Activated T-cell treated with anti-CD3 and anti-CD28 coated beads, Interleukin-2, amount 50 U/mL, for 4 hours (primary cell): Measurements from ENCODE around the gene PCBP1. TPM values are rescaled to one million over a fixed set of nuclear protein-coding genes. Genes with fewer than 3 reads are reported as not detected.
"Not testable (repeated sequence)": the region's sequence is repeated elsewhere in the genome, so short reads cannot be mapped to it uniquely, and the experiment has no call there.

ENCODE experiments used
- ATAC-seq, 2 donors: fragments of 200-7000 bp; cut with Tn5 transposase; one replicate each; pipeline ENCODE4 v1.10.0; 2021
- DNase-seq: peaks from one replicate; pipeline ENCODE4 v3.0.0-alpha.2; 2020
- H3K27me3 Mint-ChIP-seq: one replicate; pipeline ENCODE4 v1.8.0; 2021; ENCODE audit warnings: low read depth, mixed read lengths
- H3K36me3 Mint-ChIP-seq: one replicate; pipeline ENCODE4 v1.8.0; 2022; ENCODE audit warnings: mixed read lengths; ENCODE audit not compliant: insufficient read depth
- H3K4me1 Mint-ChIP-seq: one replicate; pipeline ENCODE4 v1.8.0; 2021; ENCODE audit warnings: low read depth, mixed read lengths
- H3K4me3 Mint-ChIP-seq: one replicate; pipeline ENCODE4 v1.8.0; 2021; ENCODE audit warnings: mild to moderate bottlenecking, moderate library complexity, mixed read lengths
- H3K9me3 Mint-ChIP-seq: one replicate; pipeline ENCODE4 v1.8.0; 2021; ENCODE audit warnings: mixed read lengths
- total RNA-seq, 3 donors: library from RNA; stranded (reverse); gene quantifications; one replicate each; pipeline ENCODE4 v1.2.1, GENCODE V29; 2021

Gene PCBP1
- total RNA-seq, 3 donors from 2014 or later: 427 to 493 (median 462) TPM

GRCh38 chr2:70101174-70101573 is 13.9 kb downstream of the PCBP1 start:
- H3K4me1 Mint-ChIP-seq: peaks cover 34% of the 10 kb centered on the region
- no peaks in the 10 kb centered on the region for H3K27me3 Mint-ChIP-seq
- no peaks in the 10 kb centered on the region for H3K36me3 Mint-ChIP-seq
- DNase-seq: no peak
- H3K9me3 Mint-ChIP-seq: no peaks in the 10 kb centered on the region
- ATAC-seq: no peak
- no peak overlapping the region for H3K4me3 Mint-ChIP-seq

- H3K27me3 Mint-ChIP-seq, H3K4me3 Mint-ChIP-seq, H3K36me3 Mint-ChIP-seq, ATAC-seq, H3K9me3 Mint-ChIP-seq, DNase-seq: not testable (repeated sequence)
- H3K4me1 Mint-ChIP-seq: peaks cover 34% of the 10 kb centered on the region
Observed at GRCh38 chr2:70101686-70102085, 14.4 kb downstream of the PCBP1 start.

GRCh38 chr2:70102323-70102905 is 15.1 kb downstream of the PCBP1 start:
- not testable (repeated sequence) for H3K4me3 Mint-ChIP-seq, H3K27me3 Mint-ChIP-seq, H3K9me3 Mint-ChIP-seq, H3K36me3 Mint-ChIP-seq, DNase-seq, ATAC-seq
- peaks cover 40% of the 10 kb centered on the region for H3K4me1 Mint-ChIP-seq

- ATAC-seq (peak; percentile 33 to 42), DNase-seq (no peak)
- peak overlapping the region; percentile 77 for H3K4me3 Mint-ChIP-seq
- no peaks in the 10 kb centered on the region for H3K36me3 Mint-ChIP-seq
- H3K4me1 Mint-ChIP-seq: peaks cover 49% of the 10 kb centered on the region
- no peaks in the 10 kb centered on the region for H3K9me3 Mint-ChIP-seq
- H3K27me3 Mint-ChIP-seq: no peaks in the 10 kb centered on the region
Observed at GRCh38 chr2:70103531-70104061, 16.3 kb downstream of the PCBP1 start.

DNA sequence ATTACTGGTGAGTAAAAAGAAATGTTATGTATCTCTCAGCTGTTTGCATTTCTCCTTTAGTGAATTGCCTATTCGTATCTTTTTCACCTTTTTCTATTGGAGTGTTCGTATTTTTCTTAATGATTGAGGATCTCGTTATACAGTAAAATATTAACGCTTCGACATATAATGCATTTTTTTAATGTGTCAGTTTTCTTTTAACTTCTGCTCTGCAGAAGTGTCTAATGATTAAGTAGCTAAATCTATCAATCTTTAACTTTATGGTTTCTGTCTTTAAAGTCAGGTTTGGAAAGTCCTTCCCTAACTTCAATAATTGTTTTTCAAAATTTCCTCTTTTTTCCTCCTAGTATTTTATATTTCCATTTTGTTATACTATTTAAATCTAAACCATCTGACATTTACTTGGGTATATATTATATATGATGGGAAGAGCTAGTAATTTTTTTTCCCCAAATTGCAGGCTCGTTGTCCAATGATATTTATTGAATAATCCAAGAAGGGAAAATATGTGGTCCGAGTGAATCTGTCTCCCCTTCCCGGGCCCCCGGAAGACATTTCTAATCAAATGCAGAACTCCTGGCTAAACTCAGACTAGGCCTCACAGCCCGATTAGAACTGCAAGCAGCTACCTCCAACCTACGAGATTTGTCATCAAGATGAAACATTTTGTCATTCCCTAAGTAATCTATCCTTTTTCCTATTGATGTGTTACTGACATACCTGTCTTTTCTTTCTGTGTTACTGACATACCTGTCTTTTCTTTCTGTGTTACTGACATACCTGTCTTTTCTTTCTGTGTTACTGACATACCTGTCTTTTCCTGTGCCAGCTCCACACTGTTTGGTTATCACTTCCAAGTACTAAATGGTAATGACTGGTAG is 17.2 kb downstream of the PCBP1 start:
- DNase-seq (no peak), ATAC-seq (no peak)
- H3K9me3 Mint-ChIP-seq: no peaks in the 10 kb centered on the region
- H3K27me3 Mint-ChIP-seq: no peaks in the 10 kb centered on the region
- H3K4me1 Mint-ChIP-seq: peaks cover 52% of the 10 kb centered on the region
- no peaks in the 10 kb centered on the region for H3K36me3 Mint-ChIP-seq
- H3K4me3 Mint-ChIP-seq: peak overlapping the region; percentile 77

GRCh38 chr2:70106138-70106537 is 18.9 kb downstream of the PCBP1 start:
- peaks cover 63% of the 10 kb centered on the region for H3K4me1 Mint-ChIP-seq
- H3K27me3 Mint-ChIP-seq, H3K9me3 Mint-ChIP-seq, DNase-seq, H3K4me3 Mint-ChIP-seq, H3K36me3 Mint-ChIP-seq, ATAC-seq: not testable (repeated sequence)

- ATAC-seq, DNase-seq, H3K27me3 Mint-ChIP-seq, H3K9me3 Mint-ChIP-seq, H3K4me3 Mint-ChIP-seq, H3K36me3 Mint-ChIP-seq: not testable (repeated sequence)
- H3K4me1 Mint-ChIP-seq: peaks cover 50% of the 10 kb centered on the region
Observed at GRCh38 chr2:70110397-70110796, 23.1 kb downstream of the PCBP1 start.

GRCh38 chr2:70111752-70112591 is 24.7 kb downstream of the PCBP1 start:
- no peak for ATAC-seq
- Mint-ChIP-seq H3K4me1 (peaks cover 61% of the 10 kb centered on the region), H3K9me3 (no peaks in the 10 kb centered on the region), H3K4me3 (no peak overlapping the region), H3K36me3 (no peaks in the 10 kb centered on the region), H3K27me3 (no peaks in the 10 kb centered on the region)
- DNase-seq: no peak

DNA sequence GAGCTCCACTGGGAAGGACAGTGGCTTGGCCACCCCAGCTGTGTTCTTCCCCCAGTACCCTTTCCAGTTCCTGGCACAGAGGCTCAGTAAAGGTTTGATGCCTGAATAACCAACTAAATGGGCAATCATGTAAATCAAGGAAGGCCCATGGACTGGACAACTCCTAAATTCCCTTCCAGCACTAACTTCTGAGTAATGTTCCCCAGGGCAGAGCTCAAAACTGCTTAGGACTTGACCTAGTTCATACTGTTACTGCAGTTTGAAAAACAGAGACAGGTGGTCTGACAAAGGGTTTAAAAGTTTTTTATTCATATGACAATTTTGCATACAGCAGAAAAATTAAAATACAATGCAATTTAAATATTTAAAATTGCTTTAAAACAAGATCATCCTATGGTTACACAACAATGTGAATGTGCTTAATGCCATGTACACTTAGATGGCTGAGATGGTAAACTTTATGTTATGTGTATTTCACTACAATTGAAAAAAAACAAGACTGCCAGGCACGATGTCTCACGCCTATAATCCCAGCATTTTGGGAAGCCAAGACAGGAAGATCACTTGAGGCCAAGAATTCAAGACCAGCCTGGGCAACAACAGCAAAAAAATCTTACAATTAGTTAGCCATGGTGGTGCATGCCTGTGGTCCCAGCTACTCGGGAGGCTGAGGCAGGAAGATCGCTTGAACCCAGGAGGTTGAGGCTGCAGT is 26.2 kb downstream of the PCBP1 start:
- H3K4me3 Mint-ChIP-seq: no peak overlapping the region
- no peaks in the 10 kb centered on the region for H3K9me3 Mint-ChIP-seq
- H3K4me1 Mint-ChIP-seq: peaks cover 51% of the 10 kb centered on the region
- no peak for DNase-seq
- no peaks in the 10 kb centered on the region for H3K27me3 Mint-ChIP-seq
- no peaks in the 10 kb centered on the region for H3K36me3 Mint-ChIP-seq
- ATAC-seq: no peak

GRCh38 chr2:70115646-70116442 is 28.6 kb downstream of the PCBP1 start:
- DNase-seq (no peak), ATAC-seq (peak; percentile 41 to 44)
- peaks cover 42% of the 10 kb centered on the region for H3K4me1 Mint-ChIP-seq
- H3K27me3 Mint-ChIP-seq: no peaks in the 10 kb centered on the region
- no peaks in the 10 kb centered on the region for H3K9me3 Mint-ChIP-seq
- no peak overlapping the region for H3K4me3 Mint-ChIP-seq
- no peaks in the 10 kb centered on the region for H3K36me3 Mint-ChIP-seq

GRCh38 chr2:70116936-70117552 is 29.8 kb downstream of the PCBP1 start:
- peaks cover 43% of the 10 kb centered on the region for H3K4me1 Mint-ChIP-seq
- no peak for ATAC-seq

GRCh38 chr2:70118798-70119454 is 31.6 kb downstream of the PCBP1 start:
- Mint-ChIP-seq H3K27me3 (no peaks in the 10 kb centered on the region), H3K4me1 (peaks cover 55% of the 10 kb centered on the region), H3K4me3 (no peak overlapping the region), H3K9me3 (no peaks in the 10 kb centered on the region), H3K36me3 (no peaks in the 10 kb centered on the region)
- DNase-seq (no peak), ATAC-seq (no peak)

More at GRCh38 chr2:70116936-70117552, 29.8 kb downstream of the PCBP1 start:
- H3K27me3 Mint-ChIP-seq: no peaks in the 10 kb centered on the region
- H3K4me3 Mint-ChIP-seq: no peak overlapping the region
- no peaks in the 10 kb centered on the region for H3K9me3 Mint-ChIP-seq
- H3K36me3 Mint-ChIP-seq: no peaks in the 10 kb centered on the region
- no peak for DNase-seq
